DMS53 treated with DMSO at 0.1 percent for 48 hours (cell line): ENCODE data around the gene MTG1.
A peak's percentile ranks its signal among the peaks of the same experiment; 100 is the strongest.
"Not testable (repeated sequence)": the region's sequence is repeated elsewhere in the genome, so short reads cannot be mapped to it uniquely, and the experiment has no call there.

Experiments
- DNase-seq: peaks from one replicate; lab custom pipeline; 2025; ENCODE audit not compliant: unreplicated experiment; lab: John Stamatoyannopoulos, UW

MTG1 gene

DNA sequence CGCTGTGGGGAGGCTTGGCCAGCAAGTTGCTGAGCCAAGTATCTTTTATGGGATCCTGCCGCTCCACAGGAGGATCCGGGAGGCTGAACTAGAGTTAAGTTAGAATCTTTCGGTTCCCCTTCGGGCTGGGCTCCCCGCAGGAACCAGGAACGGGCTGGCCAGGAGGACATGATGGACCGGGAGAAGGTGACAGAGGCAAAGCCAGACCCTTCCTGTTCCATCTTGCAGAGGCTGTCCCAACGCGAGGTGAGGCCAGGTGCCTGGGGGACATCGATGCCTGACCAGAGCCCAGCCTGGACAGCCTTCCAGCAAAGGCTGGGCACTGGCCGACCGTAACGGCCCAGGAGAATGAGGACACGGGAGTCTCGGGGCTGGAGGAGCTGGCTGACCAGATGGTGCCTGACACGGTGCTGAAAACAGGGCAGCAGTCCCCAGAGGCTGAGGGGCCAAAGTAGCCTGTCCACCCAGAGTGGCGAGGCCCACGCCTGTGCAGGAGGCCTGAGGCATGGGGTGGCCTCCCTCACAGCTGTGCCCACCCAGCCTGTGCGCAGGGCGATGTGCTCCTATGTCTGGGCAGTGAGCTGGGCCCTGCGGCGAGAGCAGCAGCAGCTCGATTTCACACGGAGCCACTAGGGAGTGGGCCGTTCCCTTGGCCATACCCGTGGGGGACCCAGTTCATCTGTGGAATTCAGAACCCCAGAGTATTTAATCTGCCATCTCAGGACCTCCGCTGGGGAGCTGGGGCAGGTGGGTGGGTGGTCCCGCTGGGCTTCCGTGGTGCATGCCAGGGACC lies 16.7 kb upstream of the MTG1 start:
- DNase-seq, result no peak

DNA sequence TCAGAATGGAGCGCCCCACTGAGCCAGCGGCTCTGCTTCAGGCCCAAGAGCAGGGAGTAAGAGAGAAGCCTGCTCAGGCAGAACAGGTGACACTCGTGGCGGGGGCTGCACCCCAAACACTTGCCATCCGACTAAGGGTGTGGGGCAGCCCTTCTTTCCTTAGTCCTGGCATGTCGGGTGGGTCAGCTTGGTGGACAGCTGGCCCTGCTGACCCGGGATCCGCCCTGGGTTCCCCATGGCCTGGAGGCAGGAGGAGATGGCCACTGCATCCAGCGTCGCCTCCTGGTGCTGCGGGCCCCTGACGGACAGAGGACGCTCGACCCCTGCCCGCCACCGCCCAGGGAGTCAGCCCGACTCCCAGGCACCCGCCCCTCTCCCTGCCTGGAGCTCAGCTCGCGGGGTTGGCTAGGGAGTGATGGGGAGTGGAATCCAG lies 16.1 kb upstream of the MTG1 start:
- DNase-seq, result no peak

DNA sequence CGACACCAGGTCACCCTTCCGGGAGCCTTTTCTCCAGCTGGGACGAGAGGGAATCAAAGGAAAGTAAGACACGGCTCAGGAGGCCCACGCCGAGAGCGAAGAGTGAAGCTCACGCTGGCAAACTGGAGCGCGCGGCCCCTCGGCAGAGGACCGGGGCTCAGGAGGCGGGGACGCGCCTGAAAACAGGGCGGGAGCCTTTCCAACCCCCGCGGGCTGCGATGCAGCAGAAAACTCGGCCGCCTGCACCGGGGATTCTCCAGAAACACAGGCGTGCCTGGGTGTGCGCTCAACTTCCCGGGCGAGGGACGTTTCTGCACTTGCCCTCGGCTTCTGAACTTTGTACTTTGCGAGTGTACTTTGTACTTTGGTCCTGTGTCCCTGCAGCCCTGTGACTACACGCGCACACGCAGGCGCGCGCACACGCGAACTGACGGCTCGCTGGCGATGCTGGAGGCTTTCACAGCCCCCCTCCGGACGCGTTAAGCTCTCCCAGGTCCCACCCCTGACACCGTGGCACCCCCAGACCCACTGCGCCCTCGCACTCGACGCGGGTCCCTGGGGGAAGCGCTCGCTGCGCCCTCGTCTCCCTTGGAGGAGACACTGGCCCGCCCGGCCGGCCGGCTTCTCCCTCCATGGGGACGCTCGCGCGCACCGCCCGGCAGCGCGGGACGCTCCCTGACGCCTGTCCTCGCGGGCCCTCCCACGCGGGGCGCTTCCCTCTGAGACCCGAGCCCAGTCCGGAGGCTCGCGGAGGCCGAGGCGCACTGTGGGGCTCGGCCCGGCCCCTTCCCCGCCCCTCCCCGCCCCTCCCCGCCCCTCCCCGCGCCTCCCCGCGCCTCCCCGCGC lies 15.5 kb upstream of the MTG1 start:
- DNase-seq, result peak; percentile 27

DNA sequence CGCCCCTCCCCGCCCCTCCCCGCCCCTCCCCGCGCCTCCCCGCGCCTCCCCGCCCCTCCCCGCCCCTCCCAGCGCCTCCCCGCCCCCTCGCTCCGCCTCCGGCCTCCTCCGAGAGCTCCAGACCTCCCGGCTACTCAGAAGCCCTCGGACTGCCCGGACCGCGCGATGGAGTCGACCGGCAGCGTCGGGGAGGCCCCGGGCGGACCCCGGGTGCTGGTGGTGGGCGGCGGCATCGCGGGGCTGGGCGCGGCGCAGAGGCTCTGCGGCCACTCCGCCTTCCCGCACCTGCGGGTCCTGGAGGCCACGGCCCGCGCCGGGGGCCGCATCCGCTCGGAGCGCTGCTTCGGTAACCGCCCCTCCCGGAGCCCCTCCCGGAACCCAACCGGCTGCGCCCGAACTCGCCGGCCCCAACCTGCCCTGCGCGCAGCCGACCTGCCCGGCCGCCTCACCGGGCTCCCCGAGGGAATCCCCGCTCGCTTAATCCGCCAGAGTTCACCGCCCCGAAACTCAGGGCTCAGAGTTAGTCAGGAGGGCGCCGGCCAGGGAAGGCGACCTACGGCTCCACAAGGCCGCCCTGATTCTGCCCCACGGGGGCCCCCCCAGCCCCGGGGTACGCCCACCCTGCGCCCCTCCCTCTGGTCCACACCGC lies 14.7 kb upstream of the MTG1 start, which contains the start of gene PAOX:
Gene PAOX, plus strand, starts transcription at position 111 of the 649 bp plus-strand sequence. Its CDS starts 55 bp downstream, at position 166.
- DNase-seq, result peak; percentile 11

DNA sequence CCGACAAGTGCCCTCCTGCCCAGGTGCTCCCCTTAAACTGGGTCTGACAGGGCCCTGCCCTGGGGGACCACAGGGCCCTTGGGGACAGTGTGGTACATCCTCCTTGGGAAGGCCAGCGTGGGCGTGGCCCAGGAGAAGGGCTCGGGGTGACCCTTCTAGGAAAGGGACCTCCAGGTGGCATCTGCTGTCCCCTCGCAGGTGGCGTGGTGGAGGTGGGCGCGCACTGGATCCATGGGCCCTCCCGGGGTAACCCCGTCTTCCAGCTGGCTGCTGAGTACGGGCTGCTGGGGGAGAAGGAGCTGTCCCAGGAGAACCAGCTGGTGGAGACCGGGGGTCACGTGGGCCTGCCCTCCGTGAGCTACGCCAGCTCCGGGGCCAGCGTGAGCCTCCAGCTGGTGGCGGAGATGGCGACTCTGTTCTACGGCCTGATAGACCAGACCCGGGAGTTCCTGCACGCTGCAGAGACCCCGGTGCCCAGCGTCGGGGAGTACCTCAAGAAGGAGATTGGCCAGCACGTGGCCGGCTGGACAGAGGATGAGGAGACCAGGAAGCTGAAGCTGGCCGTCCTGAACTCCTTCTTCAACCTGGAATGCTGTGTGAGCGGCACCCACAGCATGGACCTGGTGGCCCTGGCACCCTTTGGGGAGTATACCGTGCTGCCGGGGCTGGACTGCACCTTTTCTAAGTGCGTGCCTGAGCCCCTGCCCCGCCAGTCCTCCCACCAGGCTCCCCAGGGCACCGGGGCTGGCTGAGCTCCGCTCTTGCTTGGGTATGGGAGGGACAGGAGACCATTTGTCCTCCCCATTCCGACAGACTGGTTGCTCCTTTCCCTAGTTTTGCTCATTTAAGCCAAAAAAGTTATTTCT lies 13.9 kb upstream of the MTG1 start:
- DNase-seq, result no peak

DNA sequence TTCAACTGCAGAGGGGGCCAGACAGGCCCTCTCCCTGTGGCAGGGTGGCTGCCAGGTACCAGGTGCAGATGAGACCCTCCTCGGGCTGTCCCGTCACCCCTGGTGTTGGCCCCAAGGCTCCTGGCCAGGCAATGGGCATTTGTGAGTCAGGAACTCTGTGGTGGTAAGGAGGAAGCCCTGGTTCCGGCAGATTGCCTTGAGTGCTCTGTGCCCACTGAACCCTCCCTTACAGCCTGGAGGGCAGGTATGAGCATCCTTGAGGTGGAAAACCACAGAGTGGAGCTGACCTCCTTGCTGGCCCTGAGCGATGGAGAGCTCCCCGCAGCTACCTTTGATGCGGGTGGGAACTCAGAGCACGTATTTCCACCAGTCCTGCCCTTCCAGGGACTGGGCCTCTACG lies 12.9 kb upstream of the MTG1 start:
- DNase-seq, result no peak

DNA sequence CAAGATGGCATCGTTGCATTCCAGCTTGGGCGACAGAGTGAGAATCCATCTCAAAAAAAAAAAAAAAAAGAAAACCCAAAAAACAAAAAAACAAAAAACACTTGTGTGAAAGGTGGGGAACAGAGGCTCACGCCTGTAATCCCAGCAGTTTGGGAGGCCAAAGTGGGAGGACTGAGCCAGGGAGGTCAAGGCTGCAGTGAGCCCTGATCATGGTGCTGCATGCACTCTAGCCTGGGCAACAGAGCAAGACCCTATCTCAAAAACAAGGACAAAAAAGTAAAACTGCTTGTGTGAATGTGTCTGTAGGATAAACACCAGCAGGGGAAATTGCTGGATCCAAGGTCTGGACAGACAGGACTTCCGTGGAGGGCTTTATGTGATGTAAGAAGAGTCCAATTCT lies 10.4 kb upstream of the MTG1 start:
- DNase-seq, result no peak

DNA sequence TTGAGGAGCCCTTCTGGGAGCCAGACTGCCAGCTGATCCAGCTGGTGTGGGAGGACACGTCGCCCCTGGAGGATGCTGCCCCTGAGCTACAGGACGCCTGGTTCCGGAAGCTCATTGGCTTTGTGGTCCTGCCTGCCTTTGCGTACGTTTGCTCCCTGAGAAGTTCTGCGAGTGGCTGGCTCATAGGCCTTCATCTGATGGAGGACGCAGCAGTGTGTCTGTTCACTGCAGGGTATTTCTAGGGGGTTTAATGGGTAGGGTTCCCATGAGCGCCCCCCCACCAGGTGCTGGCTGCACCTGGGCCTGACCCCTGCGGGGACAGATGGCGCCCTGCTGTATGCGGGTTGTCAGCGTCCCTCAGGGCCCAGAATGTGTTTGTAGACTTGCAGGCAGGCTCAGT lies 9.9 kb upstream of the MTG1 start:
- no peak for DNase-seq

DNA sequence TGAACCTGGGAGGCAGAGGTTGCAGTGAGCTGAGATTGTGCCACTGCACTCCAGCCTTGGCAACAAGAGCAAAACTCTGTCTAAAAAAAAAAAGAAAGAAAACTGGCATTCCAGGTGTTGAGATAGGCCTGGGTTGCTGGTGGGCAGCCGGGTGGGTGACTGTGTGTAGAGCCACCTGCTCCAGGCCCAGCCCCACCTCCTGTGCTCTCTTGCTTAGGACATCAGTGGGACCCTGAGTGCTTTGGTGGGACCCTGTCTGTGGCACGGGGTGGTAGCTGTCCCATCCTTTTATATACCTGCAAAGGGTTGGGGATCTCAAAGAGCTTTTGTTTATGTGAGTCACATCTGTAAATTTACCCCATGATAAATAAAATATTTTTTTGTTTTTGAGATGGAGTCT lies 8.7 kb upstream of the MTG1 start:
- no peak for DNase-seq

DNA sequence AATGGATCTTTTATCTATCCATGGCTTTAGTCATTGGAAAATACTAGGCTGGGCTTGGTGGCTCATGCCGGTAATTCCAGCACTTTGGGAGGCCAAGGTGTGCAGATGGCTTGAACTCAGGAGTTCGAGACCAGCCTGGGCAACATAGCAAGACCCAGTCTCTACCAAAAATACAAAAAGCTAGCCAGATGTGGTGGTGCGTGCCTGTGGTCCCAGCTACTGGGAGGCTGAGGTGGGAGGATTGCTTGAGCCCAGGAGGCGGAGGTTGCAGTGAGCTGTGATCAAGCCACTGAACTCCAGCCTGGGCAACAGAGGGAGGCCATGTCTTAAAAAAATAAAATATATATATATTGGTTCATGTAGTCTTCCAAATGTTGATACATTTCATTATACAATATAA lies 7.0 kb upstream of the MTG1 start:
- not testable (repeated sequence) for DNase-seq

DNA sequence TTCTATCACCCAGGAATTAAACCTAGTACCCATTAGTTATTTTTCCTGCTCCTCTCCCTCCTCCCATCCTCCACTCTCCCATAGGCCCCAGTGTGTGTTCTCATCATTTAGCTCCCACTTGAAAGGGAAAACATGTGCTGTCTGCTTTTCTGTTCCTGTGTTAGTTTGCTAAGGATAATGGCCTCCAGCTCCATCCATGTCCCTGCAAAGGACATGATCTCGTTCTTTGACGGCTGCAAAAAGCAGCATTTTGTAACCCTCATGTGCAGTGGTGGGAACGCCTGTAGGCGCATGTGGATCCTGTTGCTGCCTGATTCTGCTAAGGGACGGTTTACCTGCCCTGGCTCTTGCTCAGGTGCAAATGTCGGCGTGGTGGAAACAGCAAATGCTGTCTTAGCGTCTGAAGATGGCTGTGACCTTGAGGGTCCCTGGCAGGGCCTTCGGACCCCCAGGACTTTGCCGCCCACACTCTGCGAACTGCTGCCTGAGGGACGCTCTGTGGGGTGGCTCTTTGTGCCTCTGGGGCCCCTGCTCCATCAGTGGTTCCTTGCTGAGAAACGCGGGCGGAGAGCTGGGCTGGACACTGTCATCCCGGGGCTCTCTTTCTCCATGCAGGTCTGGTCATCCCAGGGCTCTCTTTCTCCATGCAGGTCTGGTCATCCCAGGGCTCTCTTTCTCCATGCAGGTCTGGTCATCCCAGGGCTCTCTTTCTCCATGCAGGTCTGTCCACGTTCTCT lies 5.6 kb upstream of the MTG1 start:
- no peak for DNase-seq

DNA sequence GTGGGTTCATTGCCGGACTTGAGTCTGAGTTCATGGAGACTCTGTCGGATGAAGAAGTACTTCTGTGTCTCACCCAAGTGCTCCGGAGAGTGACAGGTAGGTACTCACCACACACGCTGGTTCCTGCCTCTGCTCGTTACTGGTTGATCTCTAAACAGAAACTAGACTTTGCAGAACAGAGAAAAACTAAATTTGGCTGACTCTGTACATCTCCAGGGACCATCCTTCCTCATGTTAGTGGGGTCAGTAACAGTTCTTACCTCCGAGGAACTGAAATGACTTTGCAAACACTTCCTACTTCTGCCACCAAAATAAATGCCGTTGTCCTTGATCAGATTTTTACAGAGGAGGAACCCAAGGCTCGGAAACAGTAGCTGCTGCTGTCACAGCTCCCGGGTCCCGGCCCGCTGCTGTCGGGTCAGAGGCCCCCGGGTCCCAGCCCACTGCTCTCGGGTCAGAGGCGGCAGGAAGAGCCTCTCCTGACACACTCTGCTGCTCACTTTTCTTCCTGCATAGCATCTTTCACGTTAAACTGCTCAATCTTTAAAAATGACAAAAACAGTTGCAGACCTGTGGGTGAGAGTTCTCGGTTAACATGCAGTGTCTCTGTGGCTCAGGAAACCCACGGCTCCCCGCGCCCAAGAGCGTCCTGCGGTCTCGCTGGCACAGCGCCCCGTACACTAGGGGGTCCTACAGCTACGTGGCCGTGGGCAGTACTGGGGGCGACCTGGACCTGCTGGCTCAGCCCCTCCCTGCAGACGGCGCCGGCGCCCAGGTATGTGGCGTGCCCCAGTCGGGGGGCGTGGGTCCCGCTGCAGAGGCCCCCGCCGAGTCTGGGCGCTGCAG lies 4.8 kb upstream of the MTG1 start:
- no peak for DNase-seq

DNA sequence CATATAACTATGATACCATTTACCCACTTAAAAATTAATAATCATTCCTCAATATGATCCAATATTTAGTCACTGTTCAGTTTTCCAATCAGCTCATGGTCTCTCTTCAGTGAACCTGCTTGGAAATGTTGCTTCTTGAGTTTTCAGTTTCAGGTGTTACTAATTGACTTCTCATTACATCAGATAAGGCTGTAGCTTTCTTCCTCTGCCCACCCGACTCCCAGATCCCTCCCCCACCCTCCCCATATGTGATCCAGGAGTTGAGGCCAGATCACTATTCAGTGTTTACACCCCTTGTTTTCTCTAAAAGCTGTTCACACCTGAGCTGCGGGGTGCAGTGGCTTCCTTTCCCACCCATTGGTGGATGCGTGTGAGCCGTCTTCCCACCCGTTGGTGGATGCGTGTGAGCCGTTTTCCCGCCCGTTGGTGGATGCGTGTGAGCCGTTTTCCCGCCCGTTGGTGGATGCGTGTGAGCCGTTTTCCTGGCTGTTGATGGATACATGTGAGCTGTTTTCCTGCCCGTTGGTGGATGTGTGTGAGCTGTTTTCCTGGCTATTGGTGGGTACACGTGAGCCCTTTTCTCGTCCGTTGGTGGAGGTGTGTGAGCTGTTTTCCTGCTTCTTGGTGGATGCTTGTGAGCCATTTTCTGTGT lies 3.2 kb upstream of the MTG1 start:
- no peak for DNase-seq

DNA sequence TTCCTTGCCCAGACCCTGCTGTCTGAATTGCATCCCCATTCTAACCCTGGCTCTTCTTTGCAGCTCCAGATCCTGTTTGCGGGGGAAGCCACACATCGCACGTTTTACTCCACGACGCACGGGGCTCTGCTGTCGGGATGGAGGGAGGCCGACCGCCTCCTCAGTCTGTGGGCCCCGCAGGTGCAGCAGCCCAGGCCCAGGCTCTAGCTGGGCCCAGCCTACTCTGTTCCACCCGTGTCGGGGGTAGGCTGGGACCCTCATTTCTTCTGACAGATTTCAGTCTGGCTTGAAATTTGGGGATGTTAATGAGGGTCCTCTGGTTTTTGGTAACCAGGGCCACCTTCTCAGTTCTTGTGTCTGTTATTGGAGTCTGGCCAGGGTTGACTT lies 2.7 kb upstream of the MTG1 start:
- no peak for DNase-seq

DNA sequence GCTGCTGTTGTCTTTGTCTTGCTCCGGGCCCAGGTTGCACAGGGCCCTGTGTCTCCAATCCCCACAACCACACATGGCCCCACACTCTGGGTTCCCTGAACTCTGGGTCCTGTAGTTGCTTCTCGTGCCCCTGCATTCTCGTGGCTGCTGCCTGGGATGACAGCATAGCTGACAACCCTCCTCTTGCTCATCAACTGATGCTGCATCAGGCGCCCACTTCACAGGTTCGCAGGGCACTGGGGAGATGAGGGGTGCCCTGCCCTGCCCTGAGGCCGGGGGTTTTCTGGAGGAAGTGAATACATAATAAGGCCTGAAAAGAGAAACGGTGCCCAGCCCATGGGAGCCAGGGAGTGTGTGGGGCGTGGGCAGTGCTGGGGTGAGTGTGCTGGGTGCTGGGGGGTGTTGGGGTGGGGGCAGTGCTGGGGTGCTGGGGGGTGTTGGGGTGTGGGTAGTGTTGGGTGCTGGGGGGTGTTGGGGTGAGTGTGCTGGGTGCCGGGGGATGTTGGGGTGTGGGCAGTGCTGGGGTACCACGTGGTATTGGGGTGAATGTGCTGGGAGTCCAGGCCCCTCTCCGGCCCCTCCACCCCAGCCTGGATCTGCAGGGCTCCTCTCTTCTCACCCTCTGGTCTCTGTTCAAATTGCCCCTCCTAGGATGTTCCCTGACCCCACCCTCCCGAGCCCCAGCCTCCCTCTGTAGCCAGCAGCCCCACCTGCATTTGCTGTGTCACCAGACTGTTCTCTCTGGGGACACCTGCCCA lies 2.0 kb upstream of the MTG1 start:
- no peak for DNase-seq

DNA sequence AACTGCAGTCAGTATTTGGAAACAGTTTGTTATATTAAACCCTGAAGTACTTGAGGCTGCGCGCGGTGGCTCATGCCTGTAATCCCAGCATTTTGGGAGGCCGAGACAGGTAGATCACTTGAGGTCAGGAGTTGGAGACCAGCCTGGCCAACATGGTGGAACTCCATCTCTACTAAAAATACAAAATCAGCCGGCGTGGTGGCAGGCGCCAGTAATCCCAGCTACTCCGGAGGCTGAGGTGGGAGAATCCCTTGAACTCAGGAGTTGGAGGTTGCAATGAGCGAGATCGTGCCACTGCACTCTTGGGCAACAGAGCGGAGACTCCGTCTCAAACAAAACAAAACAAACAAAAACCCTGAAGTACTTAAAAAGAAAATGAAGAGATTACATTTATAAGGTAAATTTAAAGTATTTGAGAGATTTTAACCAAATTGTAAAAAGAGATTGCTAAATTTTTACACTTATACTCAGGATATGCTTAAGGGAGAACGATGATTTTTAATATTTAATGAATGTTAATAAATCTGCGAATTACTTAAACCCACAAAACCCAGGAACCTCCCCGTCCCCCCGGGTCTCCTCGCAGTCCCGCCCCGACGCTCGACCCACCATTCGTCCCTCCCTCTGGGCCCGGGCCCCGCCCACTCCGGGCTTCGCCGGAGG lies 425 bp upstream of the MTG1 start:
- no peak for DNase-seq

DNA sequence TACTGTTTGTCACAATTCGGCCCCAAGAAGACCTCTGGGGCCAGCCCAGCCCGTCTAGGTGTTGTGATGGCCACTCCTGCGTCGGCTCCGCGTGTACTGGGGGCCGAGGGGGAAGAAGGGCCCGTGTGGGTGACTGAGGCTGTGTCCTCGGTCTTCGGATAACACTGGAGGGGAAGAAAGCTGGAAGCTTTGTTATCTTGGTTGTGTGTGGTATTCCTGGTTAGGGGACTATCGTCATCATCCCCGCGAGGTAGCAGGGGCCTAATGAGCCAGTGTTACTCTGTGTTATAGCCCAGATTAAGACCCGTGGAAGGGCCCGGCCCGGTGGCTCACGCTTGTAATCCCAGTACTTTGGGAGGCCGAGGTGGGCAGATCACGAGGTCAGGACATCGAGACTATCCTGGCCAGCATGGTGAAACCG lies 854 bp downstream of the MTG1 start:
- DNase-seq, result no peak
